H9 (cell line): ENCODE results near the gene RIMOC1. TPM values are rescaled to one million over a fixed set of nuclear protein-coding genes. Genes with fewer than 3 reads are reported as not detected.

Source experiments
- DNase-seq: peaks from one replicate; pipeline ENCODE4 v3.0.0-alpha.2; 2017
- H2AFZ ChIP-seq: one replicate; pipeline ENCODE4 v1.6.1; 2013; ENCODE audit warnings: mild to moderate bottlenecking, low read length, control low read depth, moderate library complexity
- H2AK5ac ChIP-seq: 2 replicates; pipeline ENCODE4 v1.6.1; 2013; ENCODE audit warnings: low read length, control low read depth, mixed read lengths; ENCODE audit not compliant: insufficient read length
- H2BK120ac ChIP-seq: one replicate; pipeline ENCODE4 v1.6.1; 2013; ENCODE audit warnings: low read depth, mild to moderate bottlenecking, low read length, control low read depth, inconsistent platforms; ENCODE audit not compliant: poor library complexity, severe bottlenecking
- H2BK12ac ChIP-seq: 2 replicates; pipeline ENCODE4 v1.6.1; 2013; ENCODE audit warnings: low read length, control low read depth, mixed read lengths, low read depth; ENCODE audit not compliant: insufficient read length
- H2BK15ac ChIP-seq: 2 replicates; pipeline ENCODE4 v1.6.1; 2013; ENCODE audit warnings: low read depth, low read length, control low read depth
- H2BK20ac ChIP-seq: one replicate; pipeline ENCODE4 v1.6.1; 2013; ENCODE audit warnings: low read depth, mild to moderate bottlenecking, low read length, control low read depth, inconsistent platforms; ENCODE audit not compliant: poor library complexity, severe bottlenecking
- H2BK5ac ChIP-seq: 2 replicates; pipeline ENCODE4 v1.6.1; 2013; ENCODE audit warnings: low read length, control low read depth, mixed read lengths; ENCODE audit not compliant: insufficient read length
- H3K14ac ChIP-seq: 2 replicates; pipeline ENCODE4 v1.6.1; 2013; ENCODE audit warnings: low read length, control low read depth; ENCODE audit not compliant: insufficient read depth
- H3K18ac ChIP-seq: 2 replicates; pipeline ENCODE4 v1.6.1; 2013; ENCODE audit warnings: low read depth, mild to moderate bottlenecking, mixed read lengths, low read length, control low read depth; ENCODE audit not compliant: insufficient read length
- H3K23ac ChIP-seq: 2 replicates; pipeline ENCODE4 v1.6.1; 2013; ENCODE audit warnings: low read length, control low read depth, mixed read lengths, low read depth; ENCODE audit not compliant: insufficient read length
- H3K23me2 ChIP-seq: 2 replicates; pipeline ENCODE4 v1.6.1; 2013; ENCODE audit warnings: low read depth, mild to moderate bottlenecking, mixed read lengths, low read length, control low read depth; ENCODE audit not compliant: insufficient read length, poor library complexity, severe bottlenecking
- H3K27ac ChIP-seq: 2 replicates; pipeline ENCODE4 v1.5.1; 2013; ENCODE audit warnings: low read length, control low read depth, mixed read lengths, low read depth; ENCODE audit not compliant: insufficient read length
- H3K27me3 ChIP-seq: 2 replicates; pipeline ENCODE4 v1.6.1; 2013; ENCODE audit warnings: low read length, control low read depth, inconsistent platforms; ENCODE audit not compliant: insufficient read depth
- H3K4ac ChIP-seq: 2 replicates; pipeline ENCODE4 v1.6.1; 2013; ENCODE audit warnings: low read depth, mild to moderate bottlenecking, control low read depth, inconsistent platforms, low read length, moderate library complexity
- H3K4me1 ChIP-seq: 2 replicates; pipeline ENCODE4 v1.6.1; 2013; ENCODE audit warnings: low read length, control low read depth, inconsistent platforms; ENCODE audit not compliant: insufficient read depth
- H3K4me2 ChIP-seq: 2 replicates; pipeline ENCODE4 v1.6.1; 2013; ENCODE audit warnings: low read length, control low read depth, mixed read lengths; ENCODE audit not compliant: insufficient read length, insufficient read depth
- H3K56ac ChIP-seq: 2 replicates; pipeline ENCODE4 v1.6.1; 2013; ENCODE audit warnings: low read depth, mild to moderate bottlenecking, mixed read lengths, low read length, control low read depth; ENCODE audit not compliant: insufficient read length
- H3K79me1 ChIP-seq: 2 replicates; pipeline ENCODE4 v1.6.1; 2013; ENCODE audit warnings: low read depth, mild to moderate bottlenecking, moderate library complexity, low read length, control low read depth, inconsistent platforms; ENCODE audit not compliant: insufficient read depth, poor library complexity, severe bottlenecking
- H3K79me2 ChIP-seq: 2 replicates; pipeline ENCODE4 v1.6.1; 2013; ENCODE audit warnings: low read length, control low read depth, inconsistent platforms; ENCODE audit not compliant: insufficient read depth
- H3K9ac ChIP-seq: 2 replicates; pipeline ENCODE4 v1.6.1; 2013; ENCODE audit warnings: low read length, control low read depth, mixed read lengths; ENCODE audit not compliant: insufficient read length; ENCODE audit errors: extremely low read depth
- H3K9me3 ChIP-seq: one replicate; pipeline ENCODE4 v1.6.1; 2013; ENCODE audit warnings: low read depth, low read length, inconsistent platforms; ENCODE audit not compliant: control insufficient read depth
- H3T11ph ChIP-seq: one replicate; pipeline ENCODE4 v1.6.1; 2013; ENCODE audit warnings: mild to moderate bottlenecking, low read length, control low read depth, inconsistent platforms
- H4K20me1 ChIP-seq: one replicate; pipeline ENCODE4 v1.6.1; 2013; ENCODE audit not compliant: control insufficient read depth, insufficient read length, insufficient read depth
- H4K5ac ChIP-seq: 2 replicates; pipeline ENCODE4 v1.6.1; 2013; ENCODE audit warnings: low read depth, mild to moderate bottlenecking, mixed read lengths, low read length, control low read depth; ENCODE audit not compliant: insufficient read length
- H4K8ac ChIP-seq: replicated peaks from 2 replicates; pipeline ENCODE4 v1.6.1; 2013; ENCODE audit warnings: low read length, control low read depth, mixed read lengths, low read depth; ENCODE audit not compliant: insufficient read length
- H4K91ac ChIP-seq: 2 replicates; pipeline ENCODE4 v1.6.1; 2013; ENCODE audit warnings: low read depth, mild to moderate bottlenecking, moderate library complexity, mixed read lengths, low read length, control low read depth; ENCODE audit not compliant: insufficient read length
- H3K27ac Mint-ChIP-seq, 3 experiments: 2 replicates in 2 of 3; 3 replicates in 1 of 3; pipeline ENCODE4 v1.8.0; 2020 to 2021; ENCODE audit warnings: mixed read lengths in 3 of 3, mild to moderate bottlenecking in 1 of 3, moderate library complexity in 1 of 3
- H3K27me3 Mint-ChIP-seq: 2 replicates; pipeline ENCODE4 v1.8.0; 2021; ENCODE audit warnings: low read depth, mild to moderate bottlenecking, moderate library complexity, mixed read lengths
- H3K36me3 Mint-ChIP-seq, 3 experiments: 2 replicates in 2 of 3; 3 replicates in 1 of 3; pipeline ENCODE4 v1.8.0; 2020 to 2021; ENCODE audit warnings: low read depth in 3 of 3, mixed read lengths in 3 of 3; ENCODE audit not compliant: insufficient read depth in 1 of 3
- H3K4me1 Mint-ChIP-seq, 2 experiments: 2 replicates each; pipeline ENCODE4 v1.8.0; 2020; ENCODE audit warnings: mixed read lengths in 2 of 2
- H3K4me3 Mint-ChIP-seq, 2 experiments: 2 replicates in 1 of 2; 3 replicates in 1 of 2; pipeline ENCODE4 v1.8.0; 2020 to 2021; ENCODE audit warnings: mild to moderate bottlenecking in 2 of 2, mixed read lengths in 2 of 2, moderate library complexity in 1 of 2
- H3K9me3 Mint-ChIP-seq, 2 experiments: 2 replicates in 1 of 2; 3 replicates in 1 of 2; pipeline ENCODE4 v1.8.0; 2020; ENCODE audit warnings: mild to moderate bottlenecking in 2 of 2, mixed read lengths in 2 of 2, moderate library complexity in 1 of 2
- CTCF ChIP-seq: fragments of 200-600 bp; sonication (generic); conservative IDR thresholded peaks from 3 replicates; pipeline ENCODE4 v1.8.0; 2021; ENCODE audit warnings: antibody characterized with exemption, mild to moderate bottlenecking
- total RNA-seq: library from RNA; stranded (reverse); gene quantifications from 2 replicates; pipeline ENCODE4 v1.2.1, GENCODE V29; 2021

Gene RIMOC1
- total RNA-seq, 1 experiment from 2014 or later: 43.3 TPM

DNA sequence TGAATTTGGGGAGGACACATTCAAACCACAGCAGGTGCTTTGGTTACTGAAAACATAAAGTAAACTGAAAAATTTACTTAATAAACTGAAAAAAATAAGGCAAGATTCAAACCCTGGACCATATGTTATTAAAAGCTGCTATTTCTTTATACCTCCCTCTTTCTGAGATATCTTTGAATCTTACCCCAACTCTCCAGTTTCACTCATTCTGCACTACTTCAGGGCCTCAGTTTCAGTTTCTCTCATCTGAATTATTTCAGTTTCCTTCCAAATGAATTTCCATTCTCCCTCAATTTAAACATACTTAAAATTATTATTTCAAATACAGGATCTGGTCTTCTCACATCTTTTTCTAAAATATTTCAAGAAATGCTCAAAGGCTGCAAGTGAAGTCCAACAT is 29.0 kb upstream of the RIMOC1 start:
- Mint-ChIP-seq H3K4me3 (no peak overlapping the region), H3K27ac (no peak overlapping the region), H3K27me3 (peaks cover 21% of the 10 kb centered on the region), H3K4me1 (peaks cover 3 to 4% of the 10 kb centered on the region in 2 experiments; a peak in 3 of 4 replicates), H3K36me3 (no peaks in the 10 kb centered on the region), H3K9me3 (no peaks in the 10 kb centered on the region; a peak in 1 of 5 replicates)
- Histone ChIP-seq H4K8ac (no peak overlapping the region), H3T11ph (no peak overlapping the region), H3K18ac (no peak overlapping the region), H2BK120ac (no peak overlapping the region), H3K23me2 (peaks cover under 1% of the 10 kb centered on the region), H2AFZ (no peak overlapping the region), H4K20me1 (no peaks in the 10 kb centered on the region), H3K56ac (no peak overlapping the region), H2BK20ac (no peak overlapping the region), H2BK15ac (no peak overlapping the region), H3K9me3 (no peaks in the 10 kb centered on the region), H3K79me2 (no peaks in the 10 kb centered on the region), H3K27ac (no peak overlapping the region), H2BK5ac (no peak overlapping the region), H2BK12ac (no peak overlapping the region), H3K79me1 (no peaks in the 10 kb centered on the region), H4K91ac (no peak overlapping the region), H3K23ac (no peak overlapping the region), H3K4me1 (no peaks in the 10 kb centered on the region), H3K14ac (no peak overlapping the region), H3K9ac (no peak overlapping the region), H2AK5ac (no peak overlapping the region), H3K4ac (no peak overlapping the region), H3K4me2 (no peak overlapping the region), H4K5ac (no peak overlapping the region), H3K27me3 (peaks cover 5% of the 10 kb centered on the region; the same call in 1 of the 2 replicates)
- TF ChIP-seq CTCF: no peak
- no peak for DNase-seq
